Uterus (tissue), 4 donors: Measurements from ENCODE around the gene TSPO. TPM values are rescaled to one million over a fixed set of nuclear protein-coding genes. Genes with fewer than 3 reads are reported as not detected.

Experiments used
- DNase-seq, 2 donors: peaks; one replicate each; pipeline ENCODE4 v3.0.0-alpha.2; 2019 to 2020
- H3K27ac ChIP-seq, 2 donors: fragments of 200-600 bp; sonication (generic); 1 replicate in 1 of 2; 2 replicates in 1 of 2; pipeline ENCODE4 v1.5.1; 2016 to 2018
- H3K27me3 ChIP-seq, 2 donors: fragments of 200-600 bp; sonication (generic); one replicate each; pipeline ENCODE4 v1.5.1; 2018 to 2019; ENCODE audit warnings: control low read depth in 1 of 2
- H3K36me3 ChIP-seq, 2 donors: fragments of 200-600 bp; sonication (generic); one replicate each; pipeline ENCODE4 v1.5.1; 2019; ENCODE audit warnings: control low read depth in 1 of 2
- H3K4me1 ChIP-seq, 2 donors: fragments of 200-600 bp; sonication (generic); one replicate each; pipeline ENCODE4 v1.5.1; 2018 to 2019; ENCODE audit warnings: control low read depth in 1 of 2
- H3K4me3 ChIP-seq, 2 donors: fragments of 200-600 bp; sonication (generic); 1 replicate in 1 of 2; 2 replicates in 1 of 2; pipeline ENCODE4 v1.5.1; 2018 to 2019; ENCODE audit warnings: mild to moderate bottlenecking in 1 of 2
- H3K9me3 ChIP-seq, 2 donors: fragments of 200-600 bp; sonication (generic); one replicate each; pipeline ENCODE4 v1.5.1; 2019; ENCODE audit warnings: control low read depth in 1 of 2
- POLR2A ChIP-seq, 2 donors: fragments of 450-650 bp; IDR thresholded peaks; one replicate each; pipeline ENCODE4 v1.6.1; 2016; ENCODE audit warnings: antibody characterized with exemption in 2 of 2, mild to moderate bottlenecking in 1 of 2, moderate library complexity in 1 of 2
- intact Hi-C: fragments of 100-400 bp; cut with DNase I; formaldehyde crosslinking; loops from one replicate; pipeline ENCODE4 v1.15.1; 2023; ENCODE audit warnings: low total_unique reads
- total RNA-seq, 4 donors: library from RNA; depleted of rRNA in 3 of 4; stranded (reverse); fragments of >200 nt in 3 of 4; gene quantifications; one replicate each; pipeline versions ENCODE4 v1.1.0 to v1.2.4, GENCODE V29; 2014 to 2023
- TF ChIP-seq, protein P1 (sequence below), 4 experiments: fragments of 200-600 bp in 2 of 4; fragments of 450-650 bp in 2 of 4; sonication (generic) in 2 of 4; IDR thresholded peaks; one replicate each; pipeline ENCODE4 v1.5.1; 2016 to 2019; ENCODE audit warnings: antibody characterized with exemption in 4 of 4, mild to moderate bottlenecking in 2 of 4, moderate library complexity in 1 of 4
- donor health status: DM: yes; HTN: yes; CAD: no.

The TSPO gene
- total RNA-seq, 4 donors from 2014 or later, result 73.7 to 267 (median 148) TPM

DNA sequence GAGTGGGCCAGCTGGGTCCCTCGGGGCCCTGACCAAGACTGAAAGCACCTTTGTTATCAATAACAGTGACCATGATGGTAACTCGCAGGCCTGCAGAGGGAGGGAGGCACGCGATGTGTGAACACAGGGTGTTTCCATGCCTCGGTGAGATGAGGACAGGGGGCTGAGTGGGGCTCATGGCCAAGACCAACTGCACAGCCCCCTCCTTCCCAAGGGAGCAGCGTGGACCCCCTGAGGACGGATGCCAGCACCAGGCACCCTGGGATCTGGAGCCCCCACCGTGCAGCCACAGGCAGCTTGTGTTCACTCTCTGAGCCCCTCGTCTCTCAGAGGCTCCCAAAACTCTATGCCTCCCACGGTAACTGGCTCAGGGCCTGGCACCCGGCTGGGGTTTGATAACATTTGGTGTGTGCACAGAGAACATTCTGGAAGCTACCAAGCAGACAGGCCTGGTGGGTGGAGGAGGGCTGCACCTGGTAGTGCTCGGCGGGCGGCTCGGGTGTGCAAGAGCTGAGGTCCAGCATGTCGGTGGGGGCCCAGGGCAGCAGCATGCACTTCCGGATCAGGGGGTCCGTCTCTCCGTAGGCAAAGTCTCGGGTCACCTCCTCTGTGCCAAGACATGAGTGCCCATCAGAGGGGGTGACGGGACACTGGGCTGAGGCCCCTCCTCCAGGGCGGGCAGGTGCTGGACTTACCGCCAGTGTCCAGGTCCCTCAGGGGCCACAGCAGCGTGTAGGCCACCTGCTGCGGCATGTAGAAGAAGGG, 28.0 kb downstream of the TSPO start:
- no peak overlapping the region for H3K27ac ChIP-seq

DNA sequence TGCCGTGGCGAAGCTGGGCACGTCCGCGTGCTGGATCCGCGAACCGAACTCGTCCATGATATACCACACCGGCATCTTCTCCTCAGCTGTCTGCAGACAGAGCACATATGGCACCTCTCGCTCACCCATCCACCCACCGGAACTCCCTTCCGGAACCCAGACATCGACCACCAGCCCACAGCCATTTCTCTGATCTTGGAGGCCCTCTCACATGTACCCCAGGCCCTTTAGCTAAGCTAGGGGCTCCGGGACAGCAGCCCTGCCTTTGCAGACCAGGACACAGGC, 28.5 kb downstream of the TSPO start:
- DNase-seq, result no peak
- H3K27ac ChIP-seq, result no peak overlapping the region
- no peak overlapping the region for H3K4me3 ChIP-seq
- H3K9me3 ChIP-seq, result no peaks in the 10 kb centered on the region
- no peaks in the 10 kb centered on the region for H3K36me3 ChIP-seq
- TF ChIP-seq, protein P1, sequence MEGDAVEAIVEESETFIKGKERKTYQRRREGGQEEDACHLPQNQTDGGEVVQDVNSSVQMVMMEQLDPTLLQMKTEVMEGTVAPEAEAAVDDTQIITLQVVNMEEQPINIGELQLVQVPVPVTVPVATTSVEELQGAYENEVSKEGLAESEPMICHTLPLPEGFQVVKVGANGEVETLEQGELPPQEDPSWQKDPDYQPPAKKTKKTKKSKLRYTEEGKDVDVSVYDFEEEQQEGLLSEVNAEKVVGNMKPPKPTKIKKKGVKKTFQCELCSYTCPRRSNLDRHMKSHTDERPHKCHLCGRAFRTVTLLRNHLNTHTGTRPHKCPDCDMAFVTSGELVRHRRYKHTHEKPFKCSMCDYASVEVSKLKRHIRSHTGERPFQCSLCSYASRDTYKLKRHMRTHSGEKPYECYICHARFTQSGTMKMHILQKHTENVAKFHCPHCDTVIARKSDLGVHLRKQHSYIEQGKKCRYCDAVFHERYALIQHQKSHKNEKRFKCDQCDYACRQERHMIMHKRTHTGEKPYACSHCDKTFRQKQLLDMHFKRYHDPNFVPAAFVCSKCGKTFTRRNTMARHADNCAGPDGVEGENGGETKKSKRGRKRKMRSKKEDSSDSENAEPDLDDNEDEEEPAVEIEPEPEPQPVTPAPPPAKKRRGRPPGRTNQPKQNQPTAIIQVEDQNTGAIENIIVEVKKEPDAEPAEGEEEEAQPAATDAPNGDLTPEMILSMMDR (IDR thresholded peaks at IDR 0.05), result no peak
- TF ChIP-seq POLR2A (IDR thresholded peaks at IDR 0.05), result no peak
- no peaks in the 10 kb centered on the region for H3K27me3 ChIP-seq
- H3K4me1 ChIP-seq, result no peaks in the 10 kb centered on the region
- intact Hi-C loops, result no loop called here

More for the DNA sequence above, 28.0 kb downstream of the TSPO start:
- no peak for DNase-seq
- TF ChIP-seq, protein P1 (IDR thresholded peaks at IDR 0.05), result no peak
- TF ChIP-seq POLR2A (IDR thresholded peaks at IDR 0.05), result no peak
- Histone ChIP-seq H3K27me3 (no peaks in the 10 kb centered on the region), H3K4me3 (no peak overlapping the region), H3K4me1 (no peaks in the 10 kb centered on the region), H3K9me3 (no peaks in the 10 kb centered on the region), H3K36me3 (no peaks in the 10 kb centered on the region)
- intact Hi-C loops, result no loop called here

DNA sequence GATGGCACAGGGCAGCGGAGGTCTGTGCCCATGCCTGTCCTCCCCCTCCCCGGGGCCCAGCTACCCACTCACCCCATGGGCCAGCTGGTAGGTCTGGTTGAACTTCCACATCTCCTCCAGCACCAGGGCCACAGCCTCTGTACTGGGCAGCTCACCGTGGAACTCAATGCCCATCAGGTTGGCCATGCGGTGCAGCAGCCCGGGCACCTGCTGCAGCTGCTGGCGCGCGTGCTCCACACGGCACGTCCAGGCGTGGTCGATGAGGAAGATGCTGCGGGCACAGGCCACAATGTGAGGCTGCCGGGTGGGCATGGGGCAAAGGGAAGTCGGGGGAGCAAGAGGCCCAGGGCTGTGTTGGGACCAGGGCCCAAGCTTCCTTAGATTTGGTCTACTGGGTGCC, 29.3 kb downstream of the TSPO start:
- DNase-seq, result no peak
- TF ChIP-seq, protein P1 (IDR thresholded peaks at IDR 0.05), result no peak
- no peak for TF ChIP-seq POLR2A (IDR thresholded peaks at IDR 0.05)
- Histone ChIP-seq H3K36me3 (no peaks in the 10 kb centered on the region), H3K4me1 (peaks cover 0 to 3% of the 10 kb centered on the region in 2 donors), H3K4me3 (no peak overlapping the region), H3K27ac (no peak overlapping the region), H3K9me3 (no peaks in the 10 kb centered on the region), H3K27me3 (no peaks in the 10 kb centered on the region)
- intact Hi-C loops, result no loop called here

DNA sequence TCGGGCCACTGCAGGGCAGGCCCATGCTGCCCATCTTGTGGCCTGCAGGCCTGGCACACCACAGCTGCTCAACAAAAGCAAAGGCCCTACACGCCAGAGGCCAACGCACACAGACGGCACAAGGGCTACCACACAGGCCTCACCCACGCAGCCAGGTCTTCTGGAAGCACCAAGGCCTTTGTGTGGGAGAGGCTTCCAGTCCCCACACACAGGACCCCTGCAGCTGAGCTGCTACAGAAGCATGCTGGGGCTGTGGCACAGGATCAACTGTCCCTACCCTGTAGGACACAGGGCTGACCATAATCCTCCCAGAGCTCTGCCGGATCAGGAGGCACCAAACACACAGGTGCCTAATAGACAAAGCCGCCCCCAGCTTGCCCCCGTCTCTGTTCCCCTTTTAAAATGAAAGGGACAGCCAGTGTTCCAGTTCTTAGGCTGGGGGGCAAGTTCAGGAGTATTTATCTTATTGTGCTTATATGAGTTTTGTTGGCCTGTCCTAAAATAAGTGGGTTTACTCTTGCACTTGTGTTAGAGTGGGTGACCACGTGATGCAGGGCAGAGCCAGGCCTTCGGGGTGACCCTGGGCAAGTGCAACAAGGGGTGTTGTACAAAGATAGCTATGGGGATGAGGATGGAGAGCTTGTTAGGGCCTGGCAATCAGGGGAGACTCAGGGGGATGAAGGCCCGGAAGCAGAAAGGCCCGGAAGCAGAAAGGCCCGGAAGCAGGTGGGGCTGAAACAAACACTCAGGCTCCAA, 30.1 kb downstream of the TSPO start:
- peaks cover 0 to 9% of the 10 kb centered on the region in 2 donors for H3K4me1 ChIP-seq
- TF ChIP-seq, protein P1 (IDR thresholded peaks at IDR 0.05), result no peak
- TF ChIP-seq POLR2A (IDR thresholded peaks at IDR 0.05), result no peak
- no peaks in the 10 kb centered on the region for H3K9me3 ChIP-seq
- no peaks in the 10 kb centered on the region for H3K27me3 ChIP-seq
- no peak overlapping the region for H3K27ac ChIP-seq
- no peak overlapping the region for H3K4me3 ChIP-seq
- intact Hi-C loops, result no loop called here
- no peak for DNase-seq
- no peaks in the 10 kb centered on the region for H3K36me3 ChIP-seq

DNA sequence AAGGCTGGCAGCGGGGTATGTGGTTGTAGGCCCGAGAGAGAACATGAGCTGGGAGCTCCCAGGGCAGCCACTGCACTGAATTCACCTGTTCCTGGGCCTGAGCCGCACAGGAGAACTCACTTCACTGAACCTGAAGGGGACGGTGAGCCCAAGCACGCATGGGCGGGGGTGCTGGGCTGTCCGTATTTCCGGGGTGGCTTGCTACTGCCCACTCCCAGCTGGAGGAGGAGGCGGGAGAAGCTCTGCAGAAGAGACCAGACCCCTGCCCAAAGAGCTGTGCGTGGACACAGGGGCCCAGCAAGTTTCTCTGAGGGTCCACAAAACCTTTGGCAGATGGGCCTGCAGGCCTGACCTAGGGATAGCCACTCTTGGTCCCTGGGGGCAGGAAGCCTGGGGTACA, 30.8 kb downstream of the TSPO start:
- peaks cover 0 to 9% of the 10 kb centered on the region in 2 donors for H3K4me1 ChIP-seq
- DNase-seq, result no peak
- TF ChIP-seq POLR2A (IDR thresholded peaks at IDR 0.05), result no peak
- TF ChIP-seq, protein P1 (IDR thresholded peaks at IDR 0.05), result no peak
- no peak overlapping the region for H3K27ac ChIP-seq
- H3K27me3 ChIP-seq, result no peaks in the 10 kb centered on the region
- intact Hi-C loops, result no loop called here
- no peaks in the 10 kb centered on the region for H3K9me3 ChIP-seq
- H3K36me3 ChIP-seq, result no peaks in the 10 kb centered on the region
- no peak overlapping the region for H3K4me3 ChIP-seq
